GM06990 (cell line): ENCODE measurements around the gene BPIFA3.

ENCODE experiments used
- DNase-seq: peaks from one replicate; pipeline ENCODE4 v3.0.0-alpha.2; 2011; ENCODE audit not compliant: insufficient read length; ENCODE audit errors: extremely low read depth
- H3K27me3 ChIP-seq: replicated peaks from 2 replicates; pipeline ENCODE4 v1.6.0; 2011; ENCODE audit warnings: low read length; ENCODE audit not compliant: control insufficient read depth, insufficient read depth
- H3K36me3 ChIP-seq: 2 replicates; pipeline ENCODE4 v1.5.1; 2011; ENCODE audit warnings: low read length; ENCODE audit not compliant: control insufficient read depth, insufficient read depth
- H3K4me3 ChIP-seq: replicated peaks from 2 replicates; pipeline ENCODE4 v1.5.1; 2011; ENCODE audit warnings: low read depth, mild to moderate bottlenecking, control low read depth, low read length
- CTCF ChIP-seq: IDR thresholded peaks from 2 replicates; pipeline ENCODE4 v1.5.1; 2011; ENCODE audit warnings: low read length, control low read depth, mild to moderate bottlenecking, inconsistent platforms; ENCODE audit not compliant: insufficient read depth, poor library complexity, severe bottlenecking

The BPIFA3 gene

GRCh38 chr20:33234050-33234449 lies 16.9 kb downstream of the BPIFA3 start:
- Histone ChIP-seq H3K36me3 (no peaks in the 10 kb centered on the region), H3K27me3 (no peaks in the 10 kb centered on the region; the same call in none of the 2 replicates), H3K4me3 (no peak overlapping the region)
- TF ChIP-seq CTCF = no peak
- no peak for DNase-seq

DNA sequence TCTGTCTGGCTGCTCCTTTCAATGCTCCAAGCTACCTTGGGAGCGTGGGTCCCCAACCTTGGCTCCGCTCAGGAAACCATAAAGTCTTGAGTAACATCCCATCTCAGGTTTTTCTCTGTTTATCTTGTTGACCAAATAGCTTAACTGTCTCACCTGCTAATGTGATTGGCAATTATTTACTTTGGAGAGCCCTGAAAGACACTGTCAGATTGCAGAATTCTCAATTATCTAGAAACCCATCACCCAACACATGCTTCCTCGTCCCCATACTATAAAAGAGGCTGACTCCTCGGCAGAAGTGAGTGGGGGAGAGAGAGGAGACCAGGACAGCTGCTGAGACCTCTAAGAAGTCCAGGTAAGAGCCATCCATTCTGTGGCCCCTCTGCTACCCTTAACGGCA lies 18.5 kb downstream of the BPIFA3 start, which contains the start of gene BPIFA1:
BPIFA1 (plus strand) TSS at position 301 of the 400 bp plus-strand sequence. CDS start 1,716 bp downstream, outside the sequence.
- Histone ChIP-seq H3K27me3 (no peaks in the 10 kb centered on the region; the same call in none of the 2 replicates), H3K36me3 (no peaks in the 10 kb centered on the region), H3K4me3 (no peak within 1 kb of the TSS)
- no peak for TF ChIP-seq CTCF
- DNase-seq = no peak

DNA sequence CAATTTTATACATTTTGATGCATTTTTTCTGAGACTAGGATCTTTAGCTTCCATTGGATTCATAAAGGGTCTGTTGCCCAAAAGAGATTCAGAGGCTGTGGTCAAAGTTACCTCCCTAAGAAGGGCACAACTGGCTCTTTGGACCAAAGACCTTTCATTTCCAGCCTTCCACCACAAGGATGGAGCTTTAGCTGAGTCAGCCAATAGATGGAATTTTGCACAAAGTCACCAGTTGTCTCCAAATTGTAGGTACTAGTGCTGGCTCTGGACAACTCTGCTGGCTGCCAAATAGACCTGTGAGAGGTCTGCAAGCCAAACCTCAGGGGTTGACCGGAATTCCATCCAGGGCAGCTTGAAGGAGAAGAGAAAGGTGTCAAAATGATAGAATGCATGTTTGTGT lies 19.2 kb downstream of the BPIFA3 start:
- no peak for DNase-seq
- H3K4me3 ChIP-seq = no peak overlapping the region
- H3K27me3 ChIP-seq = no peaks in the 10 kb centered on the region; the same call in none of the 2 replicates
- H3K36me3 ChIP-seq = no peaks in the 10 kb centered on the region
- no peak for TF ChIP-seq CTCF

DNA sequence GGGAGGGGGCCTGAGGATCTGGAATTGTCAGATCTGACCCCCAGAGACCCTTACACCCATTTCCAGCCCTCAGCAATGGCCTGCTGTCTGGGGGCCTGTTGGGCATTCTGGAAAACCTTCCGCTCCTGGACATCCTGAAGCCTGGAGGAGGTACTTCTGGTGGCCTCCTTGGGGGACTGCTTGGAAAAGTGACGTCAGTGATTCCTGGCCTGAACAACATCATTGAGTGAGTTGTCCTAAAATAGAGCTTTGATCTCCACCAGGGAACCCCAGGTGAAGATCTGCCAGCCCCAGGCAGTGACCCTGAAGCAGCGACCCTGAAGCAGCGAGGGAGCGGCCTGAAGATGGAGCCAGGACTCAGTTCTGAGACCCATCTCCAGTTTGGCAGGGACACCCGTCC lies 20.8 kb downstream of the BPIFA3 start:
- no peaks in the 10 kb centered on the region for H3K36me3 ChIP-seq
- no peak for DNase-seq
- H3K27me3 ChIP-seq = no peaks in the 10 kb centered on the region; the same call in 1 of the 2 replicates
- H3K4me3 ChIP-seq = no peak overlapping the region
- TF ChIP-seq CTCF = no peak

- Histone ChIP-seq H3K27me3 (no peaks in the 10 kb centered on the region), H3K36me3 (no peaks in the 10 kb centered on the region), H3K4me3 (no peak overlapping the region)
- DNase-seq = no peak
- TF ChIP-seq CTCF = no peak
Measured at GRCh38 chr20:33239418-33239817, 22.3 kb downstream of the BPIFA3 start.
